ENCODE results near the gene MRPS17.

MRPS17 gene

DNA sequence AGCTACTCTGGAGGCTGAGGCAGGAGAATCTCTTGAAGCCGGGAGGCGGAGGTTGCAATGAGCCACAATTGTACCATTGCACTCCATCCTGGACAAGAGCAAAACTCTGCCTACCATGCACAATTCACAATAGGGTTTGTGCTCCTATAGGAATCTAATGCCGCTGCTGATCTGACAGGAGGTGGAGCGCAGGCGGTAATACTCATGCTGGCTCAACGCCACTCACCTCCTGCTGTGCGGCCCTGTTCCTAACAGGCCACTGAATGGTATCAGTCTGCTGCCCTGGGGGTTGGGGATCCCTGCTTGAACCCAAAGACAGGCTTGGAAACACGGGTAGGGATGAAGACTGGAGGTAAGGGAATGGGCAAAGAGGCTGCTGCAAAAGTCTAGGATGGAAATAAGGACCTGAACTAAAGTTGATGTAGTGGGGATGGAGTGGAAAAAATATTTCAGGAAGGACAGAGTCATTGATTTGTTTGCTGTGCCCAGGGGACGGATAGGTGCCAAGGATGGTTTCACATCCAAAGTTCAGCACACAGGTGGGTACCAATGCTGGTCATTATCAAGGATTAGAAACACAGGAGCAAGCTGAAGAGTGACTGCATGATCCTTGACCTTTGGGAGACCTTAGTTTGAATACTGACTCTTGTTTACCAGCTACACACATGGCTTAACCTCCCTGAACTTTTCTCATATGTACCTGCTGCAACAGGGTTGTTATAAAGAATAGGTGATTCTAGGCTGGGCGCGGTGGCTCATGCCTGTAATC, 2.2 kb downstream of the MRPS17 start:
- peaks cover 13 to 20% of the 10 kb centered on the region in 2 experiments; a peak in 2 of 3 replicates for H3K36me3 ChIP-seq (ENCODE audit: control insufficient read depth in 2 of 2, insufficient read depth in 1 of 2, low read length in 2 of 2)
- H3K27ac ChIP-seq (ENCODE audit: extremely low read depth, low read depth, low read length): no peak overlapping the region
- no peaks in the 10 kb centered on the region for H3K9me3 ChIP-seq (ENCODE audit: control insufficient read depth, insufficient read depth, low read depth, low read length)
- ChIA-PET CTCF (interaction anchor here (3.0 kb wide), 1 partner anchor 10 kb away, joined by 19 read pairs; the partner anchor contains the start of gene NIPSNAP2), POLR2A (interaction anchor here (0.6 to 1.1 kb wide), 2 partner anchors 10 to 1173 kb away, joined by 3 to 4 read pairs; no protein-coding TSS in a partner anchor)
- TF ChIP-seq ZNF561 (tag by site-specific recombination; IDR thresholded peaks at IDR 0.05; ENCODE audit: borderline replicate concordance): no peak
- TF ChIP-seq ZNF785 (tag by site-specific recombination; IDR thresholded peaks at IDR 0.05): no peak
- TF ChIP-seq, protein P1, sequence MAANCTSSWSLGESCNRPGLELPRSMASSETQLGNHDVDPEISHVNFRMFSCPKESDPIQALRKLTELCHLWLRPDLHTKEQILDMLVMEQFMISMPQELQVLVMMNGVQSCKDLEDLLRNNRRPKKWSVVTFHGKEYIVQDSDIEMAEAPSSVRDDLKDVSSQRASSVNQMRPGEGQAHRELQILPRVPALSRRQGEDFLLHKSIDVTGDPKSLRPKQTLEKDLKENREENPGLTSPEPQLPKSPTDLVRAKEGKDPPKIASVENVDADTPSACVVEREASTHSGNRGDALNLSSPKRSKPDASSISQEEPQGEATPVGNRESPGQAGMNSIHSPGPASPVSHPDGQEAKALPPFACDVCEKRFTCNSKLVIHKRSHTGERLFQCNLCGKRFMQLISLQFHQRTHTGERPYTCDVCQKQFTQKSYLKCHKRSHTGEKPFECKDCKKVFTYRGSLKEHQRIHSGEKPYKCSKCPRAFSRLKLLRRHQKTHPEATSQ (tag by site-specific recombination; IDR thresholded peaks at IDR 0.05): no peak
- TF ChIP-seq ZNF548 (tag by site-specific recombination; IDR thresholded peaks at IDR 0.05): no peak
- TF ChIP-seq ZNF223 (tag by site-specific recombination; IDR thresholded peaks at IDR 0.05): no peak
- TF ChIP-seq ZSCAN30 (tag by site-specific recombination; IDR thresholded peaks at IDR 0.05): no peak
- no peak for TF ChIP-seq ZNF404 (tag by site-specific recombination; IDR thresholded peaks at IDR 0.05)
- TF ChIP-seq, protein P2, sequence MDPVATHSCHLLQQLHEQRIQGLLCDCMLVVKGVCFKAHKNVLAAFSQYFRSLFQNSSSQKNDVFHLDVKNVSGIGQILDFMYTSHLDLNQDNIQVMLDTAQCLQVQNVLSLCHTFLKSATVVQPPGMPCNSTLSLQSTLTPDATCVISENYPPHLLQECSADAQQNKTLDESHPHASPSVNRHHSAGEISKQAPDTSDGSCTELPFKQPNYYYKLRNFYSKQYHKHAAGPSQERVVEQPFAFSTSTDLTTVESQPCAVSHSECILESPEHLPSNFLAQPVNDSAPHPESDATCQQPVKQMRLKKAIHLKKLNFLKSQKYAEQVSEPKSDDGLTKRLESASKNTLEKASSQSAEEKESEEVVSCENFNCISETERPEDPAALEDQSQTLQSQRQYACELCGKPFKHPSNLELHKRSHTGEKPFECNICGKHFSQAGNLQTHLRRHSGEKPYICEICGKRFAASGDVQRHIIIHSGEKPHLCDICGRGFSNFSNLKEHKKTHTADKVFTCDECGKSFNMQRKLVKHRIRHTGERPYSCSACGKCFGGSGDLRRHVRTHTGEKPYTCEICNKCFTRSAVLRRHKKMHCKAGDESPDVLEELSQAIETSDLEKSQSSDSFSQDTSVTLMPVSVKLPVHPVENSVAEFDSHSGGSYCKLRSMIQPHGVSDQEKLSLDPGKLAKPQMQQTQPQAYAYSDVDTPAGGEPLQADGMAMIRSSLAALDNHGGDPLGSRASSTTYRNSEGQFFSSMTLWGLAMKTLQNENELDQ (tag by site-specific recombination; IDR thresholded peaks at IDR 0.05; ENCODE audit: low read depth): no peak
- no peak for TF ChIP-seq ZBTB8A (tag by site-specific recombination; IDR thresholded peaks at IDR 0.05)
- TF ChIP-seq, protein P3, sequence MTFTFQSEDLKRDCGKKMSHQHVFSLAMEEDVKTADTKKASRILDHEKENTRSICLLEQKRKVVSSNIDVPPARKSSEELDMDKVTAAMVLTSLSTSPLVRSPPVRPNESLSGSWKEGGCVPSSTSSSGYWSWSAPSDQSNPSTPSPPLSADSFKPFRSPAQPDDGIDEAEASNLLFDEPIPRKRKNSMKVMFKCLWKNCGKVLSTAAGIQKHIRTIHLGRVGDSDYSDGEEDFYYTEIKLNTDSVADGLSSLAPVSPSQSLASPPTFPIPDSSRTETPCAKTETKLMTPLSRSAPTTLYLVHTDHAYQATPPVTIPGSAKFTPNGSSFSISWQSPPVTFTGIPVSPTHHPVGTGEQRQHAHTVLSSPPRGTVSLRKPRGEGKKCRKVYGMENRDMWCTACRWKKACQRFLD (tag by site-specific recombination; IDR thresholded peaks at IDR 0.05): no peak
- TF ChIP-seq ZNF19 (tag by site-specific recombination; IDR thresholded peaks at IDR 0.05; ENCODE audit: low read depth): no peak
- TF ChIP-seq, protein P4, sequence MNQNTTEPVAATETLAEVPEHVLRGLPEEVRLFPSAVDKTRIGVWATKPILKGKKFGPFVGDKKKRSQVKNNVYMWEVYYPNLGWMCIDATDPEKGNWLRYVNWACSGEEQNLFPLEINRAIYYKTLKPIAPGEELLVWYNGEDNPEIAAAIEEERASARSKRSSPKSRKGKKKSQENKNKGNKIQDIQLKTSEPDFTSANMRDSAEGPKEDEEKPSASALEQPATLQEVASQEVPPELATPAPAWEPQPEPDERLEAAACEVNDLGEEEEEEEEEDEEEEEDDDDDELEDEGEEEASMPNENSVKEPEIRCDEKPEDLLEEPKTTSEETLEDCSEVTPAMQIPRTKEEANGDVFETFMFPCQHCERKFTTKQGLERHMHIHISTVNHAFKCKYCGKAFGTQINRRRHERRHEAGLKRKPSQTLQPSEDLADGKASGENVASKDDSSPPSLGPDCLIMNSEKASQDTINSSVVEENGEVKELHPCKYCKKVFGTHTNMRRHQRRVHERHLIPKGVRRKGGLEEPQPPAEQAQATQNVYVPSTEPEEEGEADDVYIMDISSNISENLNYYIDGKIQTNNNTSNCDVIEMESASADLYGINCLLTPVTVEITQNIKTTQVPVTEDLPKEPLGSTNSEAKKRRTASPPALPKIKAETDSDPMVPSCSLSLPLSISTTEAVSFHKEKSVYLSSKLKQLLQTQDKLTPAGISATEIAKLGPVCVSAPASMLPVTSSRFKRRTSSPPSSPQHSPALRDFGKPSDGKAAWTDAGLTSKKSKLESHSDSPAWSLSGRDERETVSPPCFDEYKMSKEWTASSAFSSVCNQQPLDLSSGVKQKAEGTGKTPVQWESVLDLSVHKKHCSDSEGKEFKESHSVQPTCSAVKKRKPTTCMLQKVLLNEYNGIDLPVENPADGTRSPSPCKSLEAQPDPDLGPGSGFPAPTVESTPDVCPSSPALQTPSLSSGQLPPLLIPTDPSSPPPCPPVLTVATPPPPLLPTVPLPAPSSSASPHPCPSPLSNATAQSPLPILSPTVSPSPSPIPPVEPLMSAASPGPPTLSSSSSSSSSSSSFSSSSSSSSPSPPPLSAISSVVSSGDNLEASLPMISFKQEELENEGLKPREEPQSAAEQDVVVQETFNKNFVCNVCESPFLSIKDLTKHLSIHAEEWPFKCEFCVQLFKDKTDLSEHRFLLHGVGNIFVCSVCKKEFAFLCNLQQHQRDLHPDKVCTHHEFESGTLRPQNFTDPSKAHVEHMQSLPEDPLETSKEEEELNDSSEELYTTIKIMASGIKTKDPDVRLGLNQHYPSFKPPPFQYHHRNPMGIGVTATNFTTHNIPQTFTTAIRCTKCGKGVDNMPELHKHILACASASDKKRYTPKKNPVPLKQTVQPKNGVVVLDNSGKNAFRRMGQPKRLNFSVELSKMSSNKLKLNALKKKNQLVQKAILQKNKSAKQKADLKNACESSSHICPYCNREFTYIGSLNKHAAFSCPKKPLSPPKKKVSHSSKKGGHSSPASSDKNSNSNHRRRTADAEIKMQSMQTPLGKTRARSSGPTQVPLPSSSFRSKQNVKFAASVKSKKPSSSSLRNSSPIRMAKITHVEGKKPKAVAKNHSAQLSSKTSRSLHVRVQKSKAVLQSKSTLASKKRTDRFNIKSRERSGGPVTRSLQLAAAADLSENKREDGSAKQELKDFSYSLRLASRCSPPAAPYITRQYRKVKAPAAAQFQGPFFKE (tag by site-specific recombination; IDR thresholded peaks at IDR 0.05; ENCODE audit: borderline replicate concordance): no peak
- TF ChIP-seq ZNF571 (tag by site-specific recombination; IDR thresholded peaks at IDR 0.05): no peak
- no peak for TF ChIP-seq OVOL3 (tag by site-specific recombination; IDR thresholded peaks at IDR 0.05)
- no peak for TF ChIP-seq ZNF354C (tag by site-specific recombination; IDR thresholded peaks at IDR 0.05; ENCODE audit: borderline replicate concordance, low read depth)
- TF ChIP-seq, protein P5, sequence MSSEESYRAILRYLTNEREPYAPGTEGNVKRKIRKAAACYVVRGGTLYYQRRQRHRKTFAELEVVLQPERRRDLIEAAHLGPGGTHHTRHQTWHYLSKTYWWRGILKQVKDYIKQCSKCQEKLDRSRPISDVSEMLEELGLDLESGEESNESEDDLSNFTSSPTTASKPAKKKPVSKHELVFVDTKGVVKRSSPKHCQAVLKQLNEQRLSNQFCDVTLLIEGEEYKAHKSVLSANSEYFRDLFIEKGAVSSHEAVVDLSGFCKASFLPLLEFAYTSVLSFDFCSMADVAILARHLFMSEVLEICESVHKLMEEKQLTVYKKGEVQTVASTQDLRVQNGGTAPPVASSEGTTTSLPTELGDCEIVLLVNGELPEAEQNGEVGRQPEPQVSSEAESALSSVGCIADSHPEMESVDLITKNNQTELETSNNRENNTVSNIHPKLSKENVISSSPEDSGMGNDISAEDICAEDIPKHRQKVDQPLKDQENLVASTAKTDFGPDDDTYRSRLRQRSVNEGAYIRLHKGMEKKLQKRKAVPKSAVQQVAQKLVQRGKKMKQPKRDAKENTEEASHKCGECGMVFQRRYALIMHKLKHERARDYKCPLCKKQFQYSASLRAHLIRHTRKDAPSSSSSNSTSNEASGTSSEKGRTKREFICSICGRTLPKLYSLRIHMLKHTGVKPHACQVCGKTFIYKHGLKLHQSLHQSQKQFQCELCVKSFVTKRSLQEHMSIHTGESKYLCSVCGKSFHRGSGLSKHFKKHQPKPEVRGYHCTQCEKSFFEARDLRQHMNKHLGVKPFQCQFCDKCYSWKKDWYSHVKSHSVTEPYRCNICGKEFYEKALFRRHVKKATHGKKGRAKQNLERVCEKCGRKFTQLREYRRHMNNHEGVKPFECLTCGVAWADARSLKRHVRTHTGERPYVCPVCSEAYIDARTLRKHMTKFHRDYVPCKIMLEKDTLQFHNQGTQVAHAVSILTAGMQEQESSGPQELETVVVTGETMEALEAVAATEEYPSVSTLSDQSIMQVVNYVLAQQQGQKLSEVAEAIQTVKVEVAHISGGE (tag by site-specific recombination; conservative IDR thresholded peaks at IDR 0.05; ENCODE audit: low read depth): no peak
- H3K4me3 ChIP-seq (ENCODE audit: low read depth, low read length): no peak overlapping the region
- no peaks in the 10 kb centered on the region for H3K4me1 ChIP-seq (ENCODE audit: control insufficient read depth, insufficient read depth, low read length)
